ENCODE data around the gene RAB44.

- no peak for TF ChIP-seq CTCF (conservative IDR thresholded peaks at IDR 0.05)
- no peak for TF ChIP-seq EZH2 (IDR thresholded peaks at IDR 0.05; ENCODE audit: low read depth)
These were observed 30.9 kb downstream of the RAB44 start for GRCh38 chr6:36728289-36729160.

All from PC-9 (cell line).